ENCODE measurements around the gene RPL18A.

DNA sequence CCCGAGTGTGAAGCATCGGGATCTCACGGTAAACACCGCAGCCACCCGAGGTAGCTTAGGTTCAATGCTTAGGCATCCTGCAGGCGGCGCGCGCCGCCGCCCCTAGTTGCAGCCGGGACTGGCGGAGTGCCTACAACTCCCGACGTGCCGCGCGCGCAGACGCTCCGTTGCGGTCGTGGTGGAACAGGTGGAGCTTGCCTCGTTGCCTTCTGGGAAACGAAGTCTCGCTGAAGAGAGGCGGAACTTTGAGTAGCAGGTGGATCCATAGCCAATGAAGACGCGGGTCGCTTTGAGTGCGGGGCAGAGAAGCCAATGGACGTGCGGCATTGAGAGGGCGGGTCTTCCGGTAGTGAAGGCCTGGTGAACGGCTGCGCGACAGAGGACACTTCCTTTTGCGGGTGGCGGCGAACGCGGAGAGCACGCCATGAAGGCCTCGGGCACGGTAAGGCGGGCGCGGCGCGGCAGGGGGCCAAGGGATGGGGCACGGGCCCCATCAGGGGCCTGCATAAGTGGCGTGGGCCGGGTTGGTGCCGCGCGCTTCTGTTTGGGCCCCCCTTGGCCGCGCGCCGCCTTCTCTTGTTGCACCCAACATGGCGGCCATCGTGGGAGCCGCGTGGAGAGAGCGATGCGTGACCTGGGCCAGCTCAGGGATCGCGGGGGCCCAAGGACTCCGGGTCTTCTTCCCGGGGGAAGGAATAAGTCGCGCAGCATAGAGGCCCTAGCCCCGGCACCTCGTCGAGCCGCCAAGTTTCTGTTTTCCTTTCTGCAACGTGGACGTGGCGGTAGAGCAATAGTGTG lies at the start of gene RPL18A:
- no peak; the same call in 1 of the 2 replicates for TF ChIP-seq ERF (CRISPR knock-in tag; IDR thresholded peaks at IDR 0.05)
- TF ChIP-seq U2AF2 (IDR thresholded peaks at IDR 0.05; ENCODE audit: low read depth, low read length): no peak
- TF ChIP-seq POLR2AphosphoS5 (IDR thresholded peaks at IDR 0.05; ENCODE audit: low read depth, low read length): peak; percentile 93
- TF ChIP-seq EZH2 (conservative IDR thresholded peaks at IDR 0.05; ENCODE audit: low read depth, low read length): no peak
- TF ChIP-seq NFYB (CRISPR knock-in tag; IDR thresholded peaks at IDR 0.05): peak; percentile 98
- TF ChIP-seq POLR2A (IDR thresholded peaks at IDR 0.05; ENCODE audit: insufficient read depth in 1 of 2, low read depth in 2 of 2, low read length in 2 of 2): peak; percentile 97
- TF ChIP-seq CHCHD3 (CRISPR knock-in tag; IDR thresholded peaks at IDR 0.05): no peak
- no peak for TF ChIP-seq PHB2 (IDR thresholded peaks at IDR 0.05; ENCODE audit: partially characterized antibody)

Data from HepG2 (cell line).